D341Med (cell line): Measurements from ENCODE around the gene BMP10.
A peak's percentile ranks its signal among the peaks of the same experiment; 100 is the strongest.

Experiments
- DNase-seq: peaks from one replicate; pipeline ENCODE4 v3.0.0; 2012; ENCODE audit warnings: low spot score

The BMP10 gene

DNA sequence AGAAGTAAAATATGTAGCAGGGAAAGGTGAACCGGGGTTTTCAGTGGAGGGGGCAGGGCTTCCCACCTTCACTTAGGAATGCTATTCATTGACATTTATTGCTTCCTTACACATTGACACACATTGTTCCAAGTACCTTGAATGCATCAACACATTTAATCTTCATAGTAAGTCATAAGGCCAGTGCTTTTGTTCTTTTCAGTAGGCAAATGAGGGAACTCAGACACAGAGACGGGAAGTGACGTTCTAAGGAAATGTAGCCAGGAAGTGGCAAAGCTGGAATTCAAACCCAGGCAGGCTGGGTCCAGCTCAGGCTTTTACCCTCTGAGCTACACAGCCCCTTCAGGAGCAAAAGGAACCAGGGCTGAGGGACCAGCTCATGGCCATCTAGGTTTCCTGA is 20.7 kb downstream of the BMP10 start:
- no peak for DNase-seq

DNA sequence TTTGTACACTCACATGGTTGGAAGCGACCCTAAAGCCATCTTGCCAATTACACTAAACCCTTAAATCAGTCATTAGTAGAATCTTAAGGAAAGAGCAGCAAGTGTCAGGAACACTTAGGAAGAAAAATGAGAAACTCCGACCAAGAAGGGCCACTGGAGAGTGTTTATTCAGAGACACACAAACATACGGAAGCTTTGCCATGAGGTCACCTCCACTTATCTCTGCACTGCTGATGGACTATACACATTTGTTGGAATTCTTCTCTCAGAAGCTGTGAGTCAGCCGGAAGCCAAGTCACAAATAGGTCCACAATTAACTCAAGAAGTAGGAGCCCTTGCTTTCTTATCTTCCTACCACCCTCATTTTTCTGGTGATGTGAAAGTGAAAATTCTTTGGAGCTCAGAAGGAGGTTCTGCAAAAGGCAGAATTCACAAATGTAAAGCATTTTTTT is 21.6 kb downstream of the BMP10 start:
- DNase-seq, result no peak

DNA sequence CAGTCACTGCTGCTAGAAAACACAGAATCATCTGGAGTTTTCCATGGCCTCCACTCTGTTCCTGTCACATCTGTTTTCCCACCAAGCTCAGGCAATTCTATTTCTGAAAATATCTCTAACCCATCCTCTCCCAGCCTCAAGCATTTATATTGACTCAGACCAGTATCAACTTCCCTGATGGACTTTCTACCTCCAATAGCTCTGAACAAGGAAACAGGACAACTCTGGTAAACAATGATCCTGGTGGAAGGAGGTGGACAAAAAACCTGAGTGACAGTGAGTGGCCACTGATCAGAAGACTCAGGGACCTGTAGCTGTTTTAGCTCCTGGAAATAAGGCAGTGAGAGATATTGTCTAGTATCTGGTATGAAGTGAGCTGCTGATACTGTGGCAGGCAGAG is 23.4 kb downstream of the BMP10 start:
- DNase-seq, result no peak

DNA sequence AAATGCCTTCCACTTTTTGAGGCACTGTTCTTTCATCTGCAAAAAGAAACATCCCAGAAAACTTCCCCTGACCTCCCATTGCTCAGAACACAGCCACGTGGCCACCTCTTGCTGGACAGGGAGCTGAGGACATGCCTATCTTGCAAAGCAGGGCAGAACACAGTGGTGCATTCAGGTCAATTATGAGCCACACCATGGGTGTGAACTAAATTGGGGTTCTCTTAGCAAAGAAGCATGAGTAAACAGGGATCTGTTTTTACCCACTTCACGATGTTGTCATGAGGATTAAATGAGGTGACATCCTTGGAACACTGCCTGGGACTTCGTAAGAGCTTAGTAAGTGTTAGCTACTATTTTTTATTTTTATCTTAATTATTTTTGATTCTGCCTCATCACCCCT is 25.1 kb downstream of the BMP10 start:
- DNase-seq, result no peak

DNA sequence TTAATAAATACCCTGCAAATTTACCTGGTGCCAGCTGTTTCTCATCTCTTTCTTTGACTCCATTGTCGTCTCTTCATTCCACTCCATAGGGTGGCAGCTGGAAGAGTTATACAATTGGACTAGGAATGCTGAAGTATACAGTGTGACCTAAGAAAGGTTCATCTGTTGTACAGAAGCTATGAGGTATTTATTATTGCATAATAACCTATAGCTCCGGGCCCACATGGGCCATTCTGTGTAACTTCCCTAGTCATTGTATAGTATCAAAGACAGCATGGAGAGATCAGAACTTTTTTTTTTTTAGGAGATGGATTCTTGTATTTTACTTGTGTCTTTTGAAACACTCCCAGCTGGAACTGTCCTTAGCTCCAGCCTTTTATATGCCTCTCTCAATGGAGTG is 26.2 kb downstream of the BMP10 start:
- no peak for DNase-seq

DNA sequence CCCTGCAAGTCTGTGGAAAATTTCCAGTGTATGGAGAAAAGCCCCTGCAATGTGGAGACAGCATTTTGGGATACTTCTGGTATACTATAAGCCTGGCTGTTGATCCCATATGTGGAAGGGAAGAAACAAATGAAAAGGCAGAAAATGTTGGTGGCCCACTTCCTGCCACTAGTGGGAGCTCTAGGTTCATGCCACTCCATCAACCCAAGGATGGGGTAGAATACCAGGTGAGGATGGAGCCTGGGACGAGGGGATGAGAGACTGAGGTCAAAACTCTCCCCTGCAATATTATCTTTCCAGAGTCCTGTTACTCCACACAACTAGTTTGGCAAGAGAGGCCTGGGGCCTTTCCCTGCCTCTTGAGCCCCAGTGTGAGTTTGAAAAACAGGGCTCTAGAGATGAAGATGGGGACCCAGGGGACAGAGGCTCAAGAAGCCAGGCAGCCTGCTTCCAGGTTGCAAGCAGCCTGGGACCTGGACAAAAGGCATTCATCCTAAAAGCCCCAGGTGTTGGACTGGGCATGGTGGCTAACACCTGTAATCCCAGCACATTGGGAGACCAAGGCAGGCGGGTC is 31.9 kb downstream of the BMP10 start:
- DNase-seq, result no peak

DNA sequence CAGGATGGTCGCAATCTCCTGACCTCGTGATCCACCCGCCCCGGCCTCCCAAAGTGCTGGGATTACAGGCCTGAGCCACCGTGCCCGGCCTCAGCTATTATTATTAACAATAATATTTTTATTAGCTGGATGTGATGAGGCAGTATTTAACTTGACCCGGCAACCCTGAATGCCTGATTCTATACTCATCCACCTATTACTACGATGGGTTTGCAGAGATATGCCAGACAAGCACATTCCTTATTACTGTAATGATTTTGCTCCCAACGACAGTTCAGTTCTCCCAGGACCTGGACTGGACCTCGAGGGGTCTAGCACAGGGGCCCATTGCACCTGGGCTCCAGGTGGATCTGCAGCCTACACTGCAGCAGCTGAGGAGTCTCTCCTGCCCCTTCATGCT is 32.6 kb downstream of the BMP10 start:
- no peak for DNase-seq

DNA sequence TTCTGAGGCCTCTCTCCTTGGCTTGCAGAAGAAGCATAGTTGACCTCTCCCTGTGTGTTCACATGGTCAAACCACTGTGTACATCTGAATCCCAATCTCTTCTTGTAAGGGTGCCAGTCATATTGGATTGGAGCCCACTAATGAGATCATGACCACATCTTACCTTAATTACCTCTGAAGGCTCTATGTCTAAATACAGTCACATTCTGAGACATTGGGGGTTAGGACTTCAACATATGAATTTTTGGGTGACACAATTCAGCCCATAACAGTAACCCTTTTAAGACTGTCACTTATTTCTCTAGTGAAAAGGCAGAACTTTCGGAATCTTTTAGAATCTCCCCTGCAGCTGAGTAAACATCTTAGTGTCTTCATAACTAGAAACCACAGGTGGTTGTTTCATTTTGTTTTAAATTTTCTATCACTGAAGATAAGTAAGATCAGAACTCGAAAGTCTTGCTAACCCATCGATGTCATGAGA is 33.3 kb downstream of the BMP10 start:
- DNase-seq, result no peak

DNA sequence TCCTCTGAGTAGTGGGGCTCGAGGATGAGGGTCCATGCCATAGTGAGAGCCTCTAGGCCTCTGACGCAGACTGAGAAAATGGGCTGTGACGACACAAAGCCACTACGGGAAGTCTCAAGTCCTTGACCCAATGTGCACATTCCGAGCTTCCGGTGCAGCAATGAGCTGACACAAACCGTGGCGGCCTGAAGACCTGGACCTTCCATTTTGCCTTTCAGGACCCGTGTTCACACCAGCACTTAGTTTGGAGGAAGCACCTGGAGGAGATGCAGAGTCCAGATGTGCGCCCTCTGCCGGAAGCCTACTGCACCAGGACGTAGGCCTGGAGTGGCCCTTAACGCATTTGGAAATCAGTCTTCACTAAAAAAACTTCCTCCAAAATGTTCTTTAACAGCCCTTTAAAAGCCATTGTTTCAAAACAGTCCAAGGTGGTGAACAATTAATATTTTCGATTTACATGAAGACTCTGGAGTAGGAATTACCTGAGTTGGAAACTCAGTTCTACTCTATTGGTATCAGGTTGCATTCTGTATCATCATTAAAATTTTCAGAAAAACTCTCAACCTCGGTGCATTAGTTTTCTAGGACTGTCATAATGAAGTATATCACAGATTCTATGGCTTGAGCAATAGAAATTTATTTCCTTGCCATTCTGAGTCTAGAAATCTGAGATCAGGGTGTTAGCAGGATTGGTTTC is 33.9 kb downstream of the BMP10 start:
- no peak for DNase-seq

DNA sequence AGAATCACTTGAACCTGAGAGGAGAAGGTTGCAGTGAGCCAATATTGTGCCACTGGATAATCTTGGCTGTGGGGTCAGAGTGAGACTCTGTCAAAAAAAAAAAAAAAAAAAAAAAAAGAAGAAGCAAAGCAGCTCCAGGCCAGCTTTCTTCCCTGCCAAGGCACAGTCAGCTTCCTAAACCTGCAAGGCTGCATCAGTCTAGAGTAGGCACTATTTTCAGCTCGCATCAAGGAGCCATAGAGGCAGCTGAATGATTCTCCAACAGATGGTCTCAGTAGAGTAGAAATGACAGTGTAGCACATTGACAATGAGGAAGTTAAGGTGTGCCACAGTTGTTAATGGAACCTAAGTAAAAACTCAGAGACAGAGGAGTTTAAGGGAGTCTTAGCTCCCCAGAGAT is 35.6 kb downstream of the BMP10 start:
- no peak for DNase-seq

DNA sequence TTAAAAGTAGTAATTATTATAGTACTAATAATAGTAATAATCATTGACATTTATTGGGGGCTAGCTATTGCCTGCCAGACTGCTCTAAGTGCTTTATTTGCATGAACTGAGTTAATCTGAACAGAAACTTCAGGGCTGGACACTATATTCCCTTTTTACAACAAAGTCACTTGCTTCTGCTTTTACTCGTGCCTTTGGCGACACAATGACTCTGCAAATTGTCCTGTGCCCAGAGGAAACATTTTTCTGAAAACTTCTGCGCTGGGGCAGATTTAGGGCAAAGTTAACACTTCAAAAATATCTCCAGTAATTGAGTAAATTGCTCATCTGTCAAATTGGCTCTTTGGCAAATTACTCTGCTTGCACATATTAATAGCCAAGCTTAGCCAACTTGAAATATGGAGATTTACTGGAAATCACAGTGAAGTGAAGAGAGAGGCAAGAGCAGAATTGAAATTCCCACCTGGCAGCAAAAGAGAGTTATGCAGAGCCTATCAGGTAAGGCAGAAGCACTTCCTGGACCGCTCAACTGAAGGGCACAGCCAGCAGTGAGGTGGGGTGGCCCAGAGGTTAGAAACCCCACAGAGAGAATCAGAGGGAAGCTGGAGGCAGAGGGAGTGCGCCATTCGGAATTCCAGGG is 36.3 kb downstream of the BMP10 start:
- DNase-seq, result no peak

DNA sequence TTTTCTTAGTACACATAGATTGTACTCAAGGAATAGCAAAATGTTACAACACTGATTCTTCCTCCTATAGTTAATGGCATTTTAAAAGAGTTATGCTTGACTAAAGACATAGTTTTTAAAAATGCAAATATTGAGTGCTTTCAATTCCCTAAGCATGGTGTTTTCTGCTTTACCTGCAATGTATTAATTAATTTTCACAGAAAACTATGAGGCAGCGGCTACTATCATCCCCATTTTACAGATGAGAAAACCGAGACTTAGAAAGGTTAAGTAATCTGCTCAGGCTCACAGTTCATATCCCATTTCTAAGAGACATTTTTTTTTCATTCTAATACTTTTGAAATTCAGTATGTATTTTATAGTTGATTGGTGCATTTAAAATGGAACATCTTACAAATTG is 38.0 kb downstream of the BMP10 start:
- DNase-seq, result no peak

DNA sequence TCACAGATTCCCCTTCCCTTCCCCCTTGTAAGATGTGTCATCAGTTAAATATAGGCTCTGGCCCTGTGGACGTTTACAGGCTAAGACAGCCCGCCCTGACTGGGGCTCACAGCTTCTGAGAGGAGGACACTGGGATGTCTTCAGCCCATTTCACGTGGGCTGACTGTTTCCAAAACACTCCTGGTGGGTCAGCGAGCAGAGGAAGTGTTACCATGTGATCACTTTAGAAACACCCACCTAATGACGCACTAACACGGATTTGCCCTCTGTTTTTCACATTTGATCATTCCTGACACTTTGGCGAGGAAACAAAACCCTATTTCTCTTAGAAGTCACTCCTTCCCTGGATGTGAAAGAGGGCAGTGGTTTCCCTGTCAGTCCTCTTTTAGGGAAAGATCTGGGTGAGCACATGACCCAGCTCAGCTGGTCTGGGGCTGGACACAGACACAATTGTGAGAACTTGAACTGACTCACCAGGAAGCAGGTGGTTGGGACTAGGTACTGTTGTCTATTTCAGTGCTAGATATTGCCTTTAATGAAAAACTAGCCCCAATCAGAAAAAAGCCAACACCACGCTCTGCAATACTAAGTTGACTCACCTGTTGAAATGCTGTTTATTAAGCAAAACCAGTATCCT is 38.8 kb downstream of the BMP10 start:
- DNase-seq, result no peak

DNA sequence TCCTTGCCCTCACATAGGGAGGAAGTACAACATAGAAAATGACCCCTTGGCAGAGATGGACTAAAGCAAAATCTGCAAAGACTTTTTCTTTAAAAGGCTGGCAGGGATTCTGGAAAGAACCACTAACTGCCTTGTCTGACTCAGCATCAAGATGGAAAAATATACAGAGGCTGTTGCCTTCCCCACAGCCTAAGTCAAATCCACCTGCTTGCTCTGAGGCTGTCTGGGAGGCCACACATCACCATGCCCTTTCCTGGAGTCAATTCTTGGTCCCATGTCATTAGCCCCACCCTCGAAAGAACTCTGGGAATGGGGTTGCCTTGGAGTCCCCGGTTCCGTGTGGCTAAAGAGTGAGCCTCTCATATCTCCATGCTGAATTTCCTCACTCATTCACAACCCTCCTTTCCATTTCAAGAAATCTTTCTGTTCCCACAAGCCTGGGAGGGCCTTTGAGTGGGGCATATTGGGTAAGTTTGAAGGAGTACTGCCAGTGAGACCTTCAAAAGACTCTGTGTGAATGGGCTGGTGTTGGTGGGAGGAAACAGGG is 39.4 kb downstream of the BMP10 start:
- DNase-seq, result no peak

DNA sequence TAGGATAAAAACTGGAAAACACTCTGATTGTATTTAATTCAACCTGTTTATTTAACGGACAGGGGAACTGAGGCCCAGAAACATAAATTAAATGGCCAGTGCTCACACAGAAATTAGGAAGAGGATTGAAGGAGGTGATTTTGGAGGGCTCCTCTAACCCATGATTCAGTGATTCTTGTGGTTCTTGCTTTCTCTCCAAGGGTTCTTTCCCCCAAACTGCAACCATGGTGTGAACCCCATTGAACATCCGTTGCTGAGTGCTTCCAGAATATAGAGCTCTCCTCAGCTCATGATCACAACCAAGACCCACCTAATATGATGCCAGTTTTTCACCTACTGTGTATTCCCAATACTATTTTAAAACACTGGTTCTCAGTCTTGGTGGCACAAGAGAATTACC is 41.4 kb downstream of the BMP10 start:
- DNase-seq, result no peak

DNA sequence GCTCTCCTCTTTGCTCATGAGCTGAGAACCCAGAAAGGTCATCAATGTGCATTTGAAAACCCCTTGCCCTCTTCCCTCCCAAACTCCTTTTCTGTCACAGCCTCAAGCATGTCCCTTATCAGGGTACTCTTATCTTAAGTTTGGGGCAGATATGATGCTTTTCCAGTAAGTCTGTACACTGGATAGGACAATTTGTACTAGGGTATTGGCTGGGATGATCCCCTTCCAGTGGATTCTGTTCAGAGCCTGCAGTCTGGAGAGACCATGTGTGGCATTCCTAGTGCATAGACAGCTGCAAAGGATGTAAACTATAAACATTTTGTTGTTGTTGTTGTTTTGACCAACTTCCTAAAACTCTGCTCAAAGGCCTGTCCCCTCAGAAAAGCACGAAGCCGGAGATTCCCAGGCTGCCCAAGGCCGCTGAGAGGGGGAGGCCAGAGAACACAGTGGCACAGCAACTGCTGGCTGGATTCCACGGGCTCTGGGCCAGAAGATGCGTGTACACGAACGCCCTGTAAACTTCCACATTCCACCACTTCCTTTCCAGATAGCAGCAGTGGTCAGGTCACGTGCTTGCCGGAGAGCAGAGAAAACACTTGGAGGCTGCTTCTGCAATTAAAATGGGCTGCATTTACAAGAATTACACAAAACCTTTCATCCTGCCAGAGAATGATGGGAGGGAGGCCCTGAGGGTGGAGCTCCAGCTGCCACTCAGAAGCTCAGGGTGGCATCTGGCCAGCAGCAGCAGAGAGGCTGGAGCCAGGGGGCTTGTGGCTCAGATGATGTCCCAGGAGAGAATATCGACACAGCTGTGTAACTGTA is 42.1 kb downstream of the BMP10 start:
- DNase-seq, result peak; percentile 49

DNA sequence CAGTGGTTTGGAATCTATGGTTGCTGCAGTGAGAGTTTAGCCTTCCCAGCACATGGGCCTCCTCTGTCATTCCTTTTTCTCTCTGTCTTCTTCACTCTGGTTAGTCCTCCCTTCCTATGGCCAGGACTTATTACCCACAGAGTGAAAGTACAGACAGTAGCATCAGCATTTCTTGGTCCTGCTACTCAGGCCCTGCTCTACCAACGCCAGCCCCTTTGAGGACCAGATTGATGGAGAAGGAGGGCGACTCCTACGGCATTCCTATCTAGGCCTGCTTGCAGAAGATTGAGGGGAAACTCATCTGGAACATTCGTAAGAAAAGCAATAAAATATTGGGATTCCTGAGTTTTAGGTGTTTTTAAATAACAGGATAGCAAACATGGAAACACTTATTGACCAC is 43.5 kb downstream of the BMP10 start:
- no peak for DNase-seq

DNA sequence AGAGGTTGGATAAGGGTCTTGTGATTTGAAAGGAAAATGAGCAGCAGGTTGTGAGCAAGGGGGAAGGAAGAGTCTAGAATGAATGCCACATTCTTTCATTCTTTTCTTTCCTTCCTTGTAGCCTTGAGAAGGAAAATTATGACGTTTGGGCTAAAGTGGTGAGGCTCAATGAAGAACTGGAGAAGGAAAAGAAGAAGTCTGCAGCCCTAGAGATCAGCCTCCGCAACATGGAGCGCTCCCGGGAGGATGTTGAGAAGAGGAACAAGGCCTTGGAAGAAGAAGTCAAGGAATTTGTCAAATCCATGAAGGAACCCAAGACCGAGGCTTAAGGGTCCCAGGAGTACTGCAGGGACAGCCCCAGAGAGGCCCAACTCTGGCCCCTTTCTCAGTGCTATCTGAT is 45.3 kb downstream of the BMP10 start:
- no peak for DNase-seq

DNA sequence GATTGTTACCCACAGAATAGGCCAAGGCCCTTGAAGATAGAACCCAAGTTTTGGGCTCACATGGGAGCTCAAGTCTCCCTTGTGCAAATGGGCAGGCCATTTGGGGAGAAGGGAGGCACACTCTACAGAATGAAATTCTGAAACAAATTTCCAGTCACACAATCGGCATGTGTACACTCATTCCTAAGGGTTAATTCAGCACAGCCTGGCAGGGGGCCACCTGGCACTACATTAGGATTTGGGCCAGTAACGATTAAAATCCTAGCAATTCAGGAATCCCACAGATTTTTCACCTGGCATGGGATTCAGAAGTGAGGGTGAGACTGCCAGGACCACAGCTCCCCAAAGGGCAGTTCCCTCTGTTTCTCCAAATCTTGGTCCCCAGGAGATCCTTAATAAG is 46.4 kb downstream of the BMP10 start:
- no peak for DNase-seq

DNA sequence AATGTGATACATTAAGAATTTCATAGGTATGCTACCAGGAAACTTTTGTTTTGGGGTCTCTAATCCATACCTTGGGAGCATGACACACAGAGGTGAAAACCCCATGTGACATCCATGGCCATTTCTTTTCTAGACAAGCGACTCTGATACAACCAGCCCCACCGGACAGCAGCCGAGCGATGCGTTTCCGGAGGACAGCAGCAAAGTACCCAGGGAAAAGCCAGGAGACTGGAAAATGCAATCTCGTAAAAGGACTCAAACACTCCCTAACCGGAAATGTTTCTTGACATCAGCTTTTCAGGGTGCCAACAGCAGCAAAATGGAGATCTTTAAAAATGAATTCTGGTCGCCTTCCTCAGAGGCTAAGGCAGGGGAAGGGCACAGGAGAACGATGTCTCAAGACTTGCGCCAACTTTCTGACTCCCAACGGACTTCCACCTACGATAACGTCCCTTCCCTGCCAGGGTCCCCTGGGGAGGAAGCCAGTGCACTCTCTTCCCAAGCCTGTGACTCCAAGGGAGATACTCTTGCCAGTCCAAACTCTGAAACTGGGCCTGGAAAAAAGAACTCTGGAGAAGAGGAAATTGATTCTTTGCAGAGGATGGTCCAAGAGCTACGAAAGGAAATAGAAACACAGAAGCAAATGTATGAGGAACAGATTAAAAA is 48.9 kb downstream of the BMP10 start:
- no peak for DNase-seq

DNA sequence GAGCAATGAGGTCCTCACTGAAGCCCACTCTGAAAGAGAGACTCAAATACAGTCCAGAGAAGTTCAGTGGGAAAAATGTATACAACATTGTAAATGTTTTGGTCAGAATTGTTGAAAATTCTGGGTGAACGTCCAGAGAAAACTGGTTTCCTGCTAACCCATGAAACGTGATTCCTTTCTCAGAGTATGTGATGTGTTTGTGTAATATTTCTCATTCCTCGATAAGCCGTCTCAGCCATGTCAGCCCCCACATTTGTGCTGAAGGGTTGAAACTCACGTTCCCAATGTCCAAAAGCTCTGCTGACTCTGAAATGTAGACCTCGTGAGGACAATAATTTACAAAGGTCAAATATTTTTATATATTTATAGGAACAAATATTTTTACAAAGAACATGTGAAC is 51.6 kb downstream of the BMP10 start:
- DNase-seq, result no peak
